Measurements from ENCODE around the gene PKNOX2.
A peak's percentile ranks its signal among the peaks of the same experiment; 100 is the strongest.

The PKNOX2 gene

DNA sequence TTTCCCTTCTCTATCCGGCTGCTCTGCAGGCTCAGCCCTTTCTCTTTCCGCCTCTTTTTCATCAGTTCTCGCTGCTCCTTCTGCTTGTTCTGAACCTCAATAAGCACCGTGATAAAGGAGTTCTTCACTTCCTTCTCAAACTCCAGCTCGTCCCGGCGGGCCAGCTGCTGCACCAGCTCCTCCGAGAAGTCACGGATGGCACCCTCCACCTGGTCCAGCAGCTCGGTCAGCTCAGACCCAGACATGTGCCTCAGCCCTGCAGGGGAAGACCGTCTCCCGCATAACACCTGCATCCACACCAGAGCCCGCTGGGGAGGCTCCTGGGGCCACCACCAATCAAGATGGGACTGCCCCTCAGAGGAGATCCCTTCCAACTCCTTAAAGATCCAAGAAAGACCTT, 291.3 kb downstream of the PKNOX2 start:
- H3K36me3 Mint-ChIP-seq (ENCODE audit: low read depth), result no peaks in the 10 kb centered on the region
- intact Hi-C loops (cut with micrococcal nuclease), result no loop called here
- no peak overlapping the region for H3K4me3 Mint-ChIP-seq
- H3K27ac Mint-ChIP-seq, result no peak overlapping the region
- no peaks in the 10 kb centered on the region for H3K27me3 Mint-ChIP-seq
- H3K4me1 Mint-ChIP-seq (ENCODE audit: low read depth), result peaks cover 23% of the 10 kb centered on the region
- no peaks in the 10 kb centered on the region for H3K9me3 Mint-ChIP-seq

DNA sequence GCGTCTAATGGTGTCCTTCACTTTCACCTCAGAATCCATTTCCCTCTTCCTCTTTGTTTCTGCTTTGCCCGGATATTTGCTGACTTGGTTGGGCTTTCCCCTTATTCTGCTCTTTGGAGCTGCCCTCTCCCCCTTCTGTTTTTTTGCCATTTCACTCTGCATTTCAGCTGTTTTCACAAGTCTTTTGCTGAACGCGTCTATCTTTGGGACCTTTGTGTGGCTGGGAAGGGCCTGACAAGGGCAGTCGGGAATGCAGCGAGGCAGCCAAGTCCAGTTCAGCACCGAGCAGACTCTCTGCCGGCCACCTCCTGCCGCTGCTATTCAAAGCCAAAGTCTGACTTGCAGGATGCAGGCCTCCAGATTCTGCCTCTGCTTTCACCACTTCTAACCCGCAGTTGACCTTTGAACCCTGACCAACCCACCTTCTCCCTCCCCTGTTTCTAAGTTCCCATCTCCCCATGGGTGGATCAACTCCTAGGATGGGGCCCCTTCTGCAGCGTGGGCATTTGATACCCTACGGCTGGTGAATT, 293.3 kb downstream of the PKNOX2 start:
- Mint-ChIP-seq H3K36me3 (ENCODE audit: low read depth) (no peaks in the 10 kb centered on the region), H3K27ac (peak overlapping the region; percentile 20), H3K9me3 (no peaks in the 10 kb centered on the region), H3K4me3 (no peak overlapping the region), H3K27me3 (peaks cover 2% of the 10 kb centered on the region), H3K4me1 (ENCODE audit: low read depth) (peaks cover 13% of the 10 kb centered on the region)
- intact Hi-C loops (cut with micrococcal nuclease), result no loop called here

DNA sequence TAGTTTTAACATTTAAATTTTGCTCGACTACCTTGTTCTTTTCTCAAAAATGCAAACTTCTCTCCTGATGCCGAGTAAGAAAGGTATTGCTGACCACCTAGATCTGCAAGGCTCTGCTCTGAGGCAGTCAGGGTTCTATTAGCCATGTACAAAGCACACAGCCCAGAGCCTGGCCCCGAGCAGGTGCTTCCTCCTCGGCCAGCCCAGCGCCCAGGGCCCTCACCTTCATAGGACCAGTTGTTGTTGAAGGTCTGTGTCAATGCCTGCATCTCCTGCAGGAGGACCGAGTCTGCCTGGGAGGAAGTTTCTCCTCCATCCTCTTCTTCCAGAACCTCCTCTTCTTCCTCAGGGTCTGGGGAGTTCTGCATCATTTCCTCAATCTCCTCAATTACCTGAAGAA, 295.7 kb downstream of the PKNOX2 start:
- no peak overlapping the region for H3K4me3 Mint-ChIP-seq
- peaks cover 4% of the 10 kb centered on the region for H3K27me3 Mint-ChIP-seq
- no peaks in the 10 kb centered on the region for H3K36me3 Mint-ChIP-seq (ENCODE audit: low read depth)
- H3K27ac Mint-ChIP-seq, result no peak overlapping the region
- intact Hi-C loops (cut with micrococcal nuclease), result no loop called here
- peaks cover 13% of the 10 kb centered on the region for H3K4me1 Mint-ChIP-seq (ENCODE audit: low read depth)
- no peaks in the 10 kb centered on the region for H3K9me3 Mint-ChIP-seq

DNA sequence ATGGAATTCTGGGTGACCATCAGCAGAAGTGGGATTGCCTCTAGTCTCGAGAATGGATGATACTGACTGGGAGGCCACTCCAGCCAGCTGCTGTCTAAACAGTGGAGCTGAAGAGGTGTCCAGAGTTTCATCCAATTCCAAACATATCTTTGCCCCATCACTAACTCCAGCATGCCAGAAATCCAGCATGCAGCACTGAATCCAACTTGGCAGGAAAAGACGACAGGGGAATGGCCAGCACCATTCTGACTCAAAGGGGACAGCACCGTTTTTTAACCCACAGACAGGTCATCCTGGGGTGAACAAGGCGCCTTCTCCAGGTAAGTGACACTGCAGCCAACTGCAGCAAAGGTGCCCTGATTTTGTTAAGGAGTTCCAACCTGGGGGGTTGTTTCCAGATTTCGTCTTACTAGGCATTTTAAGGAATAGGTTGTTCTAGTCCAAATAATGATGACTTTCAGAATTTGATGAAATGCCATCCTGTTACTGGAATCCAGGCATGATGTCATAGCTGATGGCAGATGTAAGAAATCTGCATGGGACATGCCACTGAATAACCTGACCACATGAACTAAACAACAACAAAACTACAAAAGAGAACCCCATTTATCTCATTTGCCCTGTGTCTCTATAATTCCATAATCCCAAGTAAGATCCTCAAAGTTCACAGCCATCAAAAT, 299.2 kb downstream of the PKNOX2 start:
- no peaks in the 10 kb centered on the region for H3K36me3 Mint-ChIP-seq (ENCODE audit: low read depth)
- H3K27me3 Mint-ChIP-seq, result peaks cover 4% of the 10 kb centered on the region
- intact Hi-C loops (cut with micrococcal nuclease), result no loop called here
- no peak overlapping the region for H3K27ac Mint-ChIP-seq
- H3K9me3 Mint-ChIP-seq, result no peaks in the 10 kb centered on the region
- H3K4me1 Mint-ChIP-seq (ENCODE audit: low read depth), result no peaks in the 10 kb centered on the region
- no peak overlapping the region for H3K4me3 Mint-ChIP-seq

- no peak overlapping the region for H3K4me3 Mint-ChIP-seq
- intact Hi-C loops (cut with micrococcal nuclease), result no loop called here
- no peaks in the 10 kb centered on the region for H3K36me3 Mint-ChIP-seq (ENCODE audit: low read depth)
- no peaks in the 10 kb centered on the region for H3K9me3 Mint-ChIP-seq
- H3K4me1 Mint-ChIP-seq (ENCODE audit: low read depth), result no peaks in the 10 kb centered on the region
- no peak overlapping the region for H3K27ac Mint-ChIP-seq
- H3K27me3 Mint-ChIP-seq, result peaks cover 4% of the 10 kb centered on the region
These were observed 299.7 kb downstream of the PKNOX2 start for GRCh38 chr11:125464270-125464662.

DNA sequence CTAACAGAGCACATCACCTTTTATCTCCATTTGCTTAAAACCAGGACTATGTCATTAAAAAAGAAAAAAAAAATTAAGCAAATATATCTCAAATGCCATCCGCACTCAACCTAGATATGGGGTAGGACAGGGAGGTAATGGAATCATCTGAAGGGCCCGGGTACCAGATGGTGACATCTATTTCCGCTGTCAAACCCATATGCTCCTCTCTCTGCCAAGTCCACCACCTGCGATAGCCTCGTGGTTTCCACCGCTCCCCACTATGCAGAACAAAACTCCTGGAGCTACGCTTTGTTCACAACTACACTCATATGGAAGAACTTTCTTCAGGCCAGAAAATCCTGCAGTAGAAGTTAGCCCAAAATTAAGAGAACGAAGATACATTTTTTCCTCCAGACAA, 300.1 kb downstream of the PKNOX2 start:
- Mint-ChIP-seq H3K27me3 (peaks cover 4% of the 10 kb centered on the region), H3K4me1 (ENCODE audit: low read depth) (no peaks in the 10 kb centered on the region), H3K4me3 (no peak overlapping the region), H3K9me3 (no peaks in the 10 kb centered on the region), H3K27ac (no peak overlapping the region), H3K36me3 (ENCODE audit: low read depth) (no peaks in the 10 kb centered on the region)
- intact Hi-C loops (cut with micrococcal nuclease), result no loop called here

DNA sequence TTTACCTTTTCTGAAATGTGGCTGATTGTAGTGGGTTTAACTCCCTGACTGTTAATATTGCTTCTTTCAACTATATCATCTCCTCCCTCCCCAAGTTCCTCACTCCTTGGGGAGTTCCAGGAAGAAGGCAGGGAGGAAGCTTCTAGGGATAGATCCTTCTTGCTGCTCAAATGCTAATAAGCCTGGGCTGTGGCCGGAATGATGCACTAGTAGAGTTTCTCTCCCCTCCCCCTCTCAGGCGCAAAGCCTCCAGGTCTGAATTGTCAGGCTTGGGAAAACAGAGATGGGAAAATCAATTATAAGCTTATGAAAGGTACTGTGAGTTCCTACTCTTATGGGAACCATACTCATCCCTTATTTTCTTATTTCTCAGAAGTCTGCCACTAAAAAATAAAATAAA, 300.7 kb downstream of the PKNOX2 start:
- H3K9me3 Mint-ChIP-seq, result no peaks in the 10 kb centered on the region
- no peak overlapping the region for H3K4me3 Mint-ChIP-seq
- no peaks in the 10 kb centered on the region for H3K4me1 Mint-ChIP-seq (ENCODE audit: low read depth)
- no peaks in the 10 kb centered on the region for H3K36me3 Mint-ChIP-seq (ENCODE audit: low read depth)
- intact Hi-C loops (cut with micrococcal nuclease), result no loop called here
- H3K27ac Mint-ChIP-seq, result no peak overlapping the region
- peaks cover 6% of the 10 kb centered on the region for H3K27me3 Mint-ChIP-seq

- no peak overlapping the region for H3K27ac Mint-ChIP-seq
These were observed 301.1 kb downstream of the PKNOX2 start for GRCh38 chr11:125465701-125466100.

DNA sequence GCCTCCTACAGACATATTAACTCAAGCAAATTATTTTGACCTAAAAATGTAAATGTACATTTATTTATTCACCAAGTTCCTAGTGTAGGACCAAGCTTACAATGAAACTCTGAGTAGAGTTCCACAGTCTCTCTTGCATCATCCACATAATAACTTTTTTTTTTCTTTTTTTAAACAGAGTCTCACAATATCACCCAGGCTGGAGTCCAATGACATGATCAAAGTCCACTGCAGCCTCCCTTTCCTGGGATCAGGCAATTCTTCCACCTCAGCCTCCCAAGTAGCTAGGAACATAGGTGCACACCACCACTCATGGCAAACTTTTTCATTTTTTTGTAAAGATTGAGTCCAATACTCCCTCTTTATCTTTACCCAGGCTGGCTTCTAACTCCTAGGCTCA, 303.5 kb downstream of the PKNOX2 start:
- Mint-ChIP-seq H3K27me3 (peaks cover 11% of the 10 kb centered on the region), H3K27ac (no peak overlapping the region), H3K4me1 (ENCODE audit: low read depth) (no peaks in the 10 kb centered on the region), H3K4me3 (no peak overlapping the region), H3K9me3 (no peaks in the 10 kb centered on the region), H3K36me3 (ENCODE audit: low read depth) (no peaks in the 10 kb centered on the region)
- intact Hi-C loops (cut with micrococcal nuclease), result no loop called here

More at GRCh38 chr11:125465701-125466100, 301.1 kb downstream of the PKNOX2 start:
- Mint-ChIP-seq H3K36me3 (ENCODE audit: low read depth) (no peaks in the 10 kb centered on the region), H3K9me3 (no peaks in the 10 kb centered on the region), H3K27me3 (peaks cover 8% of the 10 kb centered on the region), H3K4me1 (ENCODE audit: low read depth) (no peaks in the 10 kb centered on the region), H3K4me3 (no peak overlapping the region)
- intact Hi-C loops (cut with micrococcal nuclease), result no loop called here

GRCh38 chr11:125468852-125469251, 304.3 kb downstream of the PKNOX2 start:
- intact Hi-C loops (cut with micrococcal nuclease), result no loop called here
- Mint-ChIP-seq H3K27ac (no peak overlapping the region), H3K9me3 (no peaks in the 10 kb centered on the region), H3K36me3 (ENCODE audit: low read depth) (no peaks in the 10 kb centered on the region), H3K4me1 (ENCODE audit: low read depth) (no peaks in the 10 kb centered on the region), H3K4me3 (no peak overlapping the region), H3K27me3 (peaks cover 12% of the 10 kb centered on the region)

GRCh38 chr11:125470355-125470754, 305.8 kb downstream of the PKNOX2 start:
- H3K27ac Mint-ChIP-seq, result no peak overlapping the region
- no peak overlapping the region for H3K4me3 Mint-ChIP-seq
- H3K36me3 Mint-ChIP-seq (ENCODE audit: low read depth), result no peaks in the 10 kb centered on the region
- H3K4me1 Mint-ChIP-seq (ENCODE audit: low read depth), result no peaks in the 10 kb centered on the region
- H3K9me3 Mint-ChIP-seq, result no peaks in the 10 kb centered on the region
- intact Hi-C loops (cut with micrococcal nuclease), result no loop called here
- peaks cover 9% of the 10 kb centered on the region for H3K27me3 Mint-ChIP-seq

GRCh38 chr11:125476721-125477120, 312.2 kb downstream of the PKNOX2 start:
- no peaks in the 10 kb centered on the region for H3K4me1 Mint-ChIP-seq (ENCODE audit: low read depth)
- H3K4me3 Mint-ChIP-seq, result no peak overlapping the region
- intact Hi-C loops (cut with micrococcal nuclease), result no loop called here
- no peak overlapping the region for H3K27ac Mint-ChIP-seq
- H3K36me3 Mint-ChIP-seq (ENCODE audit: low read depth), result no peaks in the 10 kb centered on the region
- peaks cover 6% of the 10 kb centered on the region for H3K27me3 Mint-ChIP-seq
- no peaks in the 10 kb centered on the region for H3K9me3 Mint-ChIP-seq

DNA sequence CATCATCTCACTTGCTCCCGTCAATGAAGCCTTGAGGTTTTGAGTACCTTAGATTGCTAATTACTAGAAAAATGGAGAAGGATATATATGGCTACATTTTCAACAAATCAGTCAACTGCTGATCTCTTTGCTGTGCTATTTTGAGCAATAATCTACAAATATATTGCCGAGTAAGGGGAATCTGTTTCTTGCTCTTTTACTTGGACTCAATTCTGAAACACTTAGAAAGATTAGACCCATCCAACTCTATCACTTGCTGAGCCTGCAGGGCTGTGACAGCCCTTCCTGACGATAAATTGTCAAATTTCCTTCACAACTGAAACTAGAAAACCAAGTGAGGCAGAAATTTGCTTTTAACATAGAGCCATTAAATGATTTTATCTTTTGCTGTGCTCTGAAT, 314.6 kb downstream of the PKNOX2 start:
- intact Hi-C loops (cut with micrococcal nuclease), result no loop called here
- no peak overlapping the region for H3K4me3 Mint-ChIP-seq
- peaks cover 7% of the 10 kb centered on the region for H3K27me3 Mint-ChIP-seq
- no peaks in the 10 kb centered on the region for H3K9me3 Mint-ChIP-seq
- no peak overlapping the region for H3K27ac Mint-ChIP-seq
- H3K36me3 Mint-ChIP-seq (ENCODE audit: low read depth), result no peaks in the 10 kb centered on the region
- no peaks in the 10 kb centered on the region for H3K4me1 Mint-ChIP-seq (ENCODE audit: low read depth)

GRCh38 chr11:125481531-125481930, 317.0 kb downstream of the PKNOX2 start:
- Mint-ChIP-seq H3K4me1 (ENCODE audit: low read depth) (no peaks in the 10 kb centered on the region), H3K27ac (no peak overlapping the region), H3K4me3 (no peak overlapping the region), H3K27me3 (peaks cover 7% of the 10 kb centered on the region), H3K36me3 (ENCODE audit: low read depth) (no peaks in the 10 kb centered on the region), H3K9me3 (no peaks in the 10 kb centered on the region)
- intact Hi-C loops (cut with micrococcal nuclease), result no loop called here

Measured in dendritic cell treated with granulocyte-macrophage colony-stimulating factor and Interleukin-4, amounts not matched to agents 40 ng/mL and 50 ng/mL, for 4 days (primary cell).